Neural cell (in vitro differentiated cells): ENCODE data around the gene LDB3. TPM values are rescaled to one million over a fixed set of nuclear protein-coding genes. Genes with fewer than 3 reads are reported as not detected.

Experiments
- H2AFZ ChIP-seq: fragments of 200-600, 300-800 bp; sonication (generic), shearing (Covaris generic); 2 replicates; pipeline ENCODE4 v1.6.0; 2014; ENCODE audit warnings: low read depth, mild to moderate bottlenecking, antibody characterized with exemption, low read length, moderate library complexity
- H3F3A ChIP-seq: fragments of 200-600 bp; shearing (Covaris generic); 2 replicates; pipeline ENCODE4 v1.6.1; 2016; ENCODE audit warnings: mild to moderate bottlenecking, moderate library complexity, mixed read lengths, antibody characterized with exemption, low read length; ENCODE audit not compliant: insufficient read depth, poor library complexity, severe bottlenecking
- H3K27ac ChIP-seq: fragments of 200-600, 300-800 bp; sonication (generic), shearing (Covaris generic); 2 replicates; pipeline ENCODE4 v1.5.1; 2014; ENCODE audit warnings: mild to moderate bottlenecking, low read length, moderate library complexity
- H3K27me3 ChIP-seq: fragments of 300-800, 200-600 bp; sonication (generic), shearing (Covaris generic); 2 replicates; pipeline ENCODE4 v1.6.0; 2014; ENCODE audit warnings: mild to moderate bottlenecking, low read depth, low read length, moderate library complexity; ENCODE audit not compliant: insufficient read depth
- H3K36me3 ChIP-seq: fragments of 300-800, 200-600 bp; sonication (generic), shearing (Covaris generic); 2 replicates; pipeline ENCODE4 v1.5.1; 2014; ENCODE audit warnings: mild to moderate bottlenecking, antibody characterized with exemption, low read length, moderate library complexity; ENCODE audit not compliant: insufficient read depth
- H3K4me2 ChIP-seq: fragments of 300-800, 200-600 bp; sonication (generic), shearing (Covaris generic); 2 replicates; pipeline ENCODE4 v1.6.0; 2014; ENCODE audit warnings: mild to moderate bottlenecking, low read length
- H3K4me3 ChIP-seq: fragments of 300-800, 200-600 bp; sonication (generic), shearing (Covaris generic); 2 replicates; pipeline ENCODE4 v1.5.1; 2014; ENCODE audit warnings: mild to moderate bottlenecking, low read length, moderate library complexity
- H3K79me2 ChIP-seq: fragments of 200-600 bp; shearing (Covaris generic); replicated peaks from 2 replicates; pipeline ENCODE4 v1.6.0; 2014; ENCODE audit warnings: mild to moderate bottlenecking, low read length, moderate library complexity; ENCODE audit not compliant: insufficient read depth
- H3K9ac ChIP-seq: fragments of 300-800, 200-600 bp; sonication (generic), shearing (Covaris generic); 2 replicates; pipeline ENCODE4 v1.6.1; 2016; ENCODE audit warnings: mild to moderate bottlenecking, low read length, mixed read lengths
- H3K9me2 ChIP-seq: fragments of 200-600 bp; shearing (Covaris generic); 2 replicates; pipeline ENCODE4 v1.6.1; 2016; ENCODE audit warnings: mild to moderate bottlenecking, low read length, mixed read lengths; ENCODE audit not compliant: insufficient read depth
- H3K9me3 ChIP-seq: fragments of 200-600, 300-800 bp; sonication (generic), shearing (Covaris generic); 2 replicates; pipeline ENCODE4 v1.6.1; 2016; ENCODE audit warnings: mild to moderate bottlenecking, mixed run types, low read length, moderate library complexity, mixed read lengths
- H4K20me1 ChIP-seq: fragments of 200-600 bp; shearing (Covaris generic); 2 replicates; pipeline ENCODE4 v1.6.1; 2016; ENCODE audit warnings: mild to moderate bottlenecking, mixed run types; ENCODE audit not compliant: insufficient read depth
- CTCF ChIP-seq: fragments of 450-650 bp; IDR thresholded peaks from 2 replicates; pipeline ENCODE4 v1.5.1; 2014; ENCODE audit warnings: antibody characterized with exemption, mild to moderate bottlenecking, moderate library complexity; ENCODE audit not compliant: poor library complexity, severe bottlenecking
- EP300 ChIP-seq: fragments of 450-650 bp; conservative IDR thresholded peaks from 2 replicates; pipeline ENCODE4 v1.6.1; 2014; ENCODE audit warnings: antibody characterized with exemption, mild to moderate bottlenecking, moderate library complexity; ENCODE audit not compliant: poor library complexity, severe bottlenecking
- EZH2 ChIP-seq: fragments of 200-600, 300-800 bp; shearing (Covaris generic), sonication (generic); IDR thresholded peaks from 2 replicates; pipeline ENCODE4 v1.6.1; 2014; ENCODE audit warnings: antibody characterized with exemption, low read length, borderline replicate concordance, mild to moderate bottlenecking; ENCODE audit not compliant: insufficient read depth, poor library complexity, severe bottlenecking
- MXI1 ChIP-seq: fragments of 450-650 bp; conservative IDR thresholded peaks from 2 replicates; pipeline ENCODE4 v1.6.1; 2014; ENCODE audit warnings: antibody characterized with exemption, mild to moderate bottlenecking; ENCODE audit not compliant: poor library complexity, severe bottlenecking
- POLR2AphosphoS5 ChIP-seq: IDR thresholded peaks from 2 replicates; pipeline ENCODE4 v1.6.1; 2012
- RAD21 ChIP-seq: fragments of 450-650 bp; conservative IDR thresholded peaks from 2 replicates; pipeline ENCODE4 v1.6.1; 2014; ENCODE audit warnings: antibody characterized with exemption, mild to moderate bottlenecking, moderate library complexity
- REST ChIP-seq: IDR thresholded peaks from 2 replicates; pipeline ENCODE4 v1.6.1; 2012; ENCODE audit warnings: borderline replicate concordance
- SMC3 ChIP-seq: fragments of 450-650 bp; conservative IDR thresholded peaks from 2 replicates; pipeline ENCODE4 v1.6.1; 2014; ENCODE audit warnings: antibody characterized with exemption, mild to moderate bottlenecking, moderate library complexity; ENCODE audit not compliant: poor library complexity
- TAF1 ChIP-seq: IDR thresholded peaks from 2 replicates; pipeline ENCODE4 v1.6.1; 2012; ENCODE audit warnings: low read depth
- polyA plus RNA-seq: library from polyadenylated mRNA; depleted of rRNA; stranded (reverse); fragments of >200 nt; gene quantifications from 2 replicates; pipeline ENCODE4 v1.2.3, GENCODE V29; 2014

The LDB3 gene
- polyA plus RNA-seq, 1 donor from 2014 or later: 0.12 TPM

- Histone ChIP-seq H3F3A (no peaks in the 10 kb centered on the region), H2AFZ (no peak overlapping the region), H3K9me3 (no peaks in the 10 kb centered on the region), H3K4me3 (no peak overlapping the region), H3K9me2 (no peaks in the 10 kb centered on the region), H3K27ac (no peak overlapping the region), H3K4me2 (no peak overlapping the region), H3K9ac (no peak overlapping the region), H3K36me3 (no peaks in the 10 kb centered on the region), H3K79me2 (no peaks in the 10 kb centered on the region), H3K27me3 (no peaks in the 10 kb centered on the region), H4K20me1 (no peaks in the 10 kb centered on the region)
- TF ChIP-seq EP300 (no peak), CTCF (no peak), REST (no peak), SMC3 (no peak), TAF1 (no peak), MXI1 (no peak), POLR2AphosphoS5 (no peak), RAD21 (no peak), EZH2 (no peak)
Observed at GRCh38 chr10:86673216-86673826, 5.0 kb downstream of the LDB3 start.

GRCh38 chr10:86673827-86674581 lies 5.7 kb downstream of the LDB3 start:
- Histone ChIP-seq H3K4me2 (no peak overlapping the region), H4K20me1 (no peaks in the 10 kb centered on the region), H3K27me3 (no peaks in the 10 kb centered on the region), H3K27ac (no peak overlapping the region), H3K9me2 (no peaks in the 10 kb centered on the region), H3K9ac (no peak overlapping the region), H3K9me3 (no peaks in the 10 kb centered on the region), H2AFZ (no peak overlapping the region), H3K36me3 (no peaks in the 10 kb centered on the region), H3K79me2 (no peaks in the 10 kb centered on the region), H3F3A (no peaks in the 10 kb centered on the region), H3K4me3 (no peak overlapping the region)
- TF ChIP-seq MXI1 (no peak), REST (no peak), SMC3 (no peak), POLR2AphosphoS5 (no peak), RAD21 (no peak), EP300 (no peak), CTCF (no peak), EZH2 (no peak), TAF1 (no peak)
